Measurements from ENCODE around the gene ATMIN. TPM values are rescaled to one million over a fixed set of nuclear protein-coding genes. Genes with fewer than 3 reads are reported as not detected.

The ATMIN gene
- polyA plus RNA-seq (ENCODE audit: insufficient read length in 4 of 4) = 10 to 100 TPM; 38.7 to 53.4 (median 50.9) TPM

GRCh38 chr16:81035398-81035974, at the start of gene ATMIN:
TSS of gene ATMIN (plus strand) at chr16:81035842. CDS start at chr16:81035871, 29 bp downstream.
- peak; percentile 74 to 87 (median 84) for DNase-seq (ENCODE audit: low read depth in 4 of 4, low spot score in 3 of 4)

DNA sequence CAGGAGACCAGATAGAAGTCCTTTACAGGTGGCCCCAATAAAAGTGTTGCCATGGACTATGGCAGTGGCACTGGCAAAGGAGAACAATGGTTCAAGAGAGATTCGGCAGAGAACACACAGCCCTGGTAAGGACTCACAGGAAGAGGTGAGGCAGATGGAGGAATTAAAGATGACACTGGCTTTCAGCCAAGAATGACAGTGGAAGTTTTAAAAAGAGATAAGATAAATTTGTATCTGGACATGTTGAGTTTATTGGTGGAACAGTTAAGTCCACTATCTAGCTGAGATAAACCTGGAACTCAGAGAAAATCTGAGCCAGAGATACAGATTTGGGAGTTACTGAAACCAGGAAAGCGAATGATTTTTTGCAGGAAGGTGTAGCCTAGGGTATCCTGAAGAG, 49.1 kb upstream of the ATMIN start:
- DNase-seq (ENCODE audit: low read depth in 4 of 4, low spot score in 3 of 4) = no peak

GRCh38 chr16:80988756-80989155, 46.9 kb upstream of the ATMIN start:
- DNase-seq (ENCODE audit: low read depth in 4 of 4, low spot score in 3 of 4) = no peak

GRCh38 chr16:80989801-80990200, 45.8 kb upstream of the ATMIN start:
- no peak for DNase-seq (ENCODE audit: low read depth in 4 of 4, low spot score in 3 of 4)

DNA sequence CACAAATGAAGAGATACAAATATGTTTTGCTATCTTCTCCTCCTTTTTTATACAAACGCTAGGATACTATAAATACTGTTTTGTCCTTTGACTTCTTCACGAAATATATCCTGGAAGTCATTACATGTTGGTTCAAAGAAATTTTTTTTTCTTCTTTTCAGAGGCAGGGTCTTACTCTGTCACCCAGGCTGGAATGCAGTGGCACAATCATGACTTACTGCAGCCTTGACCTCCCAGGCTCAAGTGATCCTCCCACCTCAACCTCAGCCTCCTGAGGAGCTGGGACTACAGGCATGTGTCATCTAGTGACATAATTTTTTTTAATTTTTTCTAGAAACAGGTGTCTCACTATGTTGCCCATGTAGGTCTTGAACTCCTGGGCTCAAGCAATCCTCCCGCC, 45.1 kb upstream of the ATMIN start:
- no peak for DNase-seq (ENCODE audit: low read depth in 4 of 4, low spot score in 3 of 4)

- DNase-seq (ENCODE audit: low read depth in 4 of 4, low spot score in 3 of 4) = no peak
Observed at GRCh38 chr16:80990978-80991377, 44.7 kb upstream of the ATMIN start.

GRCh38 chr16:80991792-80992430, 43.7 kb upstream of the ATMIN start:
- DNase-seq (ENCODE audit: low read depth in 4 of 4, low spot score in 3 of 4) = no peak

DNA sequence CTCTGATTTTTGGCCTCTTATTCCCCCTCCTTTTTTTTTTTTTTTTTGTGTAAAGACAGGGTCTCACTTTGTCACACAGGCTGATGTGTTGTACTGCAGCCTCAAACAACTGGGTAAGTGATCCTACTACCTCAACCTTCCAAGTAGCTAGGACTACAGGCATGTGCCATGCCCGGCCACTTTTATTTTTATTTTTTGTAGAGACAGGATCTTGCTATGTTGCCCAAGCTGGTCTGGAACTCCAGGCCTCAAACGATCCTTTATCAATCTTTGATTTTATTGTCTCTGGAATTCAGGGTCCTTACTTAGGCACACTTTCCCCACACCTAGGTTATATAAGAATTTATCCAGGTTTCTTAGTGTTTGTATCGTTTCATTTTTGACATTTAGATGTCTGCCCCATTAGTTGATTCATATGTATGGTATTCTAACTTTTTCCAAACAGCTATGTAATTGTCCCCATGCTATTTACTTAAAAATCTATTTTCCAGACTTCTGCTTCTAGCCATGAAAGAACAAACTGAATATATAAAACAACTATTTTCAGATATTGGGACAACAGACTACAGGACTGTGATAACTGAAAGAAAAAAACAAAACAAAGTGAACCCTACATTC, 42.9 kb upstream of the ATMIN start:
- no peak for DNase-seq (ENCODE audit: low read depth in 4 of 4, low spot score in 3 of 4)

DNA sequence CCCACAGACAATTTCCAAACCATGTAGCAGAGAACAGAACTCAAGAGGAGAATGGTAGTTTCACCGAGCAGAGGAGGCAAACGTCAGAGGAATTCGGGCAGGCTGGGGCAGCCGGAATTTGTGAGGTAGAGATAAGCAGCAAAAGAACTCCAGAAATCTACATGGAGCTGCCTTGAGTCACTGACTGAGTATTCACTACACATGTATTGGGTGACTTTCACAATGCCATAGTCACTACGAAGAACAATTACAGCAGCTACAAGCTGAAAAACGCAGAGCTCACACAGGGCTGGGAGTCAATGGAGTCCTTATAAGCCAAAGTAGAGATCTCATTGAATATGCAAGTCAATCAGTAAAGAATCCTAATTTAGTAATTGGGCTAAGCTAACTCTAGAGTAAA, 42.3 kb upstream of the ATMIN start:
- DNase-seq (ENCODE audit: low read depth in 4 of 4, low spot score in 3 of 4) = no peak

GRCh38 chr16:80993834-80994233, 41.8 kb upstream of the ATMIN start:
- no peak for DNase-seq (ENCODE audit: low read depth in 4 of 4, low spot score in 3 of 4)

DNA sequence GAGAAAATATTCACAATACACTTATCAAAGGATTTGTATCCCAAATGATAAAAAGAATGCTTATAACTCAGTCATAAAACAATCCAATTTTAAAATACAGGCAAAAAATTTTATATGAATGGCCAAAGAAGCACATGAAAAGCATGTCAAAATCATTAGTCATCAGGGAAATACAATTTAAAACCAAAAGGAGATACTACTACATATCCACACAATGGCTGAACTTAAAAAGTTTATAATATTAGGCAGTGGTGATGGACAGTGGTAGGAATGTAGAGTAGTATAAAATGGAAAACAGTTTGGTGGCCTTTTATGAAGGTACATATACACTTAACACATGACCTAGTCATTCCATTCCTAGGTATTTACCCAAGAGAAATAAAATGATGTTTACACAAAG, 41.2 kb upstream of the ATMIN start:
- no peak for DNase-seq (ENCODE audit: low read depth in 4 of 4, low spot score in 3 of 4)

- no peak for DNase-seq (ENCODE audit: low read depth in 4 of 4, low spot score in 3 of 4)
Observed at GRCh38 chr16:80996688-80997138, 38.9 kb upstream of the ATMIN start.

DNA sequence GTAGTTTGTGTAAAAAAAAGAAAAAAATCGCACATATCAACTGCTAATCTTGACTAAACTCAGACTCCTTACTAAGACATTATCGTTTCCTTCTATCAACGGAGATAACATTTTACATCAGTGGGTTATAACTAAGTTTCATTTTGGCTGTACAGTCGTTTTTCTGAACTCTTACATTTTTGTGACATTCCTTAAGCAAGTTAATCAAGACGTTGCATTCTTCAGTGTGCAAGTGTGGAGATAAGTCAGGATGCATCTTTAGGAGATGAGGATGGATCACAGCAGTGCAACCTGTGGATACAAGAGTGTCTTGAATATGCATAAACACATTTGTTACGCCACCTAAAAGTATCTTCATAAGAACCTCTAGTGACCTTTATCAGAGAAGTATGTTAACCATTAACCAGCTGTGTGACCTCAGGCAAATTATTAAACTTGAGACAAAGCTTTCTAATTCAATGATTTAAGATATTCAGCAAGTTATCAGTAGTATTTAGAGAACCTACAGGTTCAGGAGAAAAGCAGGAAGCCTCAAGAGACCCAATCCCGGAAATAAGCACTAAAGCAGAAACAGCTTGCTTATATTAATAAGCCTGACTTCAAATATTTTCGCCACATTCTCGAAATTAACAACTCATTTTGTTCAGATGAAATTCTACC, 38.4 kb upstream of the ATMIN start:
- no peak for DNase-seq (ENCODE audit: low read depth in 4 of 4, low spot score in 3 of 4)

GRCh38 chr16:80997964-80998620, 37.5 kb upstream of the ATMIN start:
- no peak for DNase-seq (ENCODE audit: low read depth in 4 of 4, low spot score in 3 of 4)

DNA sequence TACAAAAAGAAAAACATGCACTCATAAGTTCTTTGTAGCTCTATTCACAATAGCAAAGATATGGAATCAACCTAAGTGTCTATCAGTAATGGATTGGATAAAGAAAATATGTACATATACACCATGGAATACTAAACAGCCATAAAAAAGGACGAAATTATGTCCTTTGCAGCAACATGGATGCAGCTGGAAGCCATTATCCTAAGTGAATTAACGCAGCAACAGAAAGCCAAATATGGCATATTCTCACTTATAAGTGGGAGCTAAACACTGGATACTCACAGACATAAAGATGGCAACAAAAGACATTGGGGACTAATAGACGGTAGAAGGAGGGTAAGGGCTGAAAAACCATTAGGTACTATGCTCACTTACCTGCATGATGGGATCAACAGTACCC, 34.8 kb upstream of the ATMIN start:
- DNase-seq (ENCODE audit: low read depth in 4 of 4, low spot score in 3 of 4) = no peak

GRCh38 chr16:81001330-81001729, 34.3 kb upstream of the ATMIN start:
- no peak for DNase-seq (ENCODE audit: low read depth in 4 of 4, low spot score in 3 of 4)

DNA sequence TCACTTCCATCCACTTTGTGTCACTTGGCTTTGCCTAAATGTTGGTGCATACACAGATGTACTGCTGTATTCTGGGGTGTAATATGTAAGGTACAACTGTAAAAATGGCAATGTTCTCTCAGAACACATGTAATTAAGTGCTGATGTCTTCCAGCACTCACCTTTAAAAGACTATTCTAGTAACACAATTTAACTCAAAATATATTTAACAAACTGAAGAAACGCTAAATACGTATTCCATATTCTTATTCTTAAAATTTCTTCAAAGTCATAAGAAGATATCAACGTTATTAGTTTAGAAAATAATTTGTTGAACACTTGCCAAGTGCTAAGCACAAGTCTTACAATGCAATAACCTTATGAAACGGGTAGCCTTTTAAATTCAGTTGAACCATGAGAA, 32.6 kb upstream of the ATMIN start:
- no peak for DNase-seq (ENCODE audit: low read depth in 4 of 4, low spot score in 3 of 4)

- no peak for DNase-seq (ENCODE audit: low read depth in 4 of 4, low spot score in 3 of 4)
Observed at GRCh38 chr16:81003610-81004460, 31.8 kb upstream of the ATMIN start.

GRCh38 chr16:81004646-81005353, 30.8 kb upstream of the ATMIN start:
- DNase-seq (ENCODE audit: low read depth in 4 of 4, low spot score in 3 of 4) = peak in 1 of 4 donors; percentile 61

Data from right renal pelvis (tissue), 4 donors.